ENCODE data around the gene SYT13. TPM values are rescaled to one million over a fixed set of nuclear protein-coding genes. Genes with fewer than 3 reads are reported as not detected.

Gene SYT13
- total and polyA plus RNA-seq, 2 of the 4 experiments (the other 2 are of a cell fraction): not detected

GRCh38 chr11:45263773-45264172, 22.4 kb downstream of the SYT13 start:
- dilution Hi-C loops (cut with HindIII; ENCODE audit: low sequenced_read_pairs, unreplicated experiment): no loop called here
- 93% methylated on average over 3 of the region's 3 CpGs; no CpG with 5 or more reads in 1 of the 2 experiments for WGBS, 2 experiments (ENCODE audit: extremely low coverage in 2 of 2, insufficient read length in 1 of 2)

More at GRCh38 chr11:45263773-45264172, 22.4 kb downstream of the SYT13 start:
- no peak overlapping the region for H3K56ac ChIP-seq (ENCODE audit: extremely low read depth, insufficient read depth, low read length)
- POLR2A ChIA-PET (ENCODE audit: unreplicated experiment): no interaction called here
- no peak overlapping the region for H4K8ac ChIP-seq (ENCODE audit: low read depth in 2 of 2, low read length in 2 of 2)
- no peak overlapping the region for H2BK20ac ChIP-seq (ENCODE audit: low read depth, low read length)
- H3K4me2 ChIP-seq (ENCODE audit: low read depth, low read length): no peak overlapping the region
- no peak overlapping the region for H3K14ac ChIP-seq (replicated peaks; ENCODE audit: low read depth, low read length)
- H3K9me1 ChIP-seq (ENCODE audit: insufficient read depth, low read length): no peaks in the 10 kb centered on the region
- no peak overlapping the region for H2AK5ac ChIP-seq (ENCODE audit: low read depth, low read length)
- H3K4me1 ChIP-seq (ENCODE audit: control insufficient read depth, insufficient read depth, low read length): 0 out of 2 replicates have a peak, but pooled peaks cover 1% of the 10 kb centered on the region
- no peaks in the 10 kb centered on the region for H4K20me1 ChIP-seq (ENCODE audit: insufficient read depth, low read length)
- no peak overlapping the region for H2AFZ ChIP-seq (replicated peaks; ENCODE audit: low read length, poor library complexity)
- CTCF ChIA-PET: no interaction called here
- in situ Hi-C loops (cut with MboI; ENCODE audit: low sequenced_read_pairs) (no loop called here), intact Hi-C loops (cut with micrococcal nuclease) (no loop called here)
- no peaks in the 10 kb centered on the region; the same call in 1 of the 2 replicates for H3K9me3 ChIP-seq (ENCODE audit: control insufficient read depth, insufficient read depth, low read length)
- no peak overlapping the region for H3K18ac ChIP-seq (ENCODE audit: low read depth, low read length)
- BruUV-seq (replicated peaks): no TSS peak
- no peak for TF ChIP-seq CEBPB (IDR thresholded peaks at IDR 0.05; ENCODE audit: low read depth, low read length)
- no peak for TF ChIP-seq MXI1 (IDR thresholded peaks at IDR 0.05; ENCODE audit: borderline replicate concordance, low read depth, low read length)
- no peak for TF ChIP-seq CHD1 (IDR thresholded peaks at IDR 0.05; ENCODE audit: low read depth, low read length)
- TF ChIP-seq, protein P1, sequence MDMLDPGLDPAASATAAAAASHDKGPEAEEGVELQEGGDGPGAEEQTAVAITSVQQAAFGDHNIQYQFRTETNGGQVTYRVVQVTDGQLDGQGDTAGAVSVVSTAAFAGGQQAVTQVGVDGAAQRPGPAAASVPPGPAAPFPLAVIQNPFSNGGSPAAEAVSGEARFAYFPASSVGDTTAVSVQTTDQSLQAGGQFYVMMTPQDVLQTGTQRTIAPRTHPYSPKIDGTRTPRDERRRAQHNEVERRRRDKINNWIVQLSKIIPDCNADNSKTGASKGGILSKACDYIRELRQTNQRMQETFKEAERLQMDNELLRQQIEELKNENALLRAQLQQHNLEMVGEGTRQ (IDR thresholded peaks at IDR 0.05; ENCODE audit: low read depth, low read length): no peak
- no peak for TF ChIP-seq MAZ (IDR thresholded peaks at IDR 0.05; ENCODE audit: borderline replicate concordance, low read depth, low read length)
- TF ChIP-seq ELK1 (IDR thresholded peaks at IDR 0.05; ENCODE audit: borderline replicate concordance, low read depth, low read length): no peak
- TF ChIP-seq RCOR1 (IDR thresholded peaks at IDR 0.05; ENCODE audit: insufficient replicate concordance, low read length): no peak
- TF ChIP-seq SMC3 (IDR thresholded peaks at IDR 0.05; ENCODE audit: low read depth, low read length): no peak
- TF ChIP-seq RFX5 (IDR thresholded peaks at IDR 0.05; ENCODE audit: low read depth, low read length): no peak
- TF ChIP-seq POLR2A (IDR thresholded peaks at IDR 0.05; ENCODE audit: low read depth, low read length): no peak
- no peak for TF ChIP-seq MAFK (IDR thresholded peaks at IDR 0.05; ENCODE audit: low read depth, low read length)
- no peak for TF ChIP-seq FOS (IDR thresholded peaks at IDR 0.05; ENCODE audit: low read depth, low read length)
- TF ChIP-seq, protein P2, sequence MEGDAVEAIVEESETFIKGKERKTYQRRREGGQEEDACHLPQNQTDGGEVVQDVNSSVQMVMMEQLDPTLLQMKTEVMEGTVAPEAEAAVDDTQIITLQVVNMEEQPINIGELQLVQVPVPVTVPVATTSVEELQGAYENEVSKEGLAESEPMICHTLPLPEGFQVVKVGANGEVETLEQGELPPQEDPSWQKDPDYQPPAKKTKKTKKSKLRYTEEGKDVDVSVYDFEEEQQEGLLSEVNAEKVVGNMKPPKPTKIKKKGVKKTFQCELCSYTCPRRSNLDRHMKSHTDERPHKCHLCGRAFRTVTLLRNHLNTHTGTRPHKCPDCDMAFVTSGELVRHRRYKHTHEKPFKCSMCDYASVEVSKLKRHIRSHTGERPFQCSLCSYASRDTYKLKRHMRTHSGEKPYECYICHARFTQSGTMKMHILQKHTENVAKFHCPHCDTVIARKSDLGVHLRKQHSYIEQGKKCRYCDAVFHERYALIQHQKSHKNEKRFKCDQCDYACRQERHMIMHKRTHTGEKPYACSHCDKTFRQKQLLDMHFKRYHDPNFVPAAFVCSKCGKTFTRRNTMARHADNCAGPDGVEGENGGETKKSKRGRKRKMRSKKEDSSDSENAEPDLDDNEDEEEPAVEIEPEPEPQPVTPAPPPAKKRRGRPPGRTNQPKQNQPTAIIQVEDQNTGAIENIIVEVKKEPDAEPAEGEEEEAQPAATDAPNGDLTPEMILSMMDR (conservative IDR thresholded peaks at IDR 0.05; ENCODE audit: low read depth, low read length): no peak
- TF ChIP-seq BHLHE40 (IDR thresholded peaks at IDR 0.05; ENCODE audit: low read depth, low read length): no peak
- no peak for TF ChIP-seq NFE2L2 (IDR thresholded peaks at IDR 0.05; ENCODE audit: low read depth, low read length)
- TF ChIP-seq RAD21 (IDR thresholded peaks at IDR 0.05; ENCODE audit: low read length): no peak
- no peak overlapping the region for H3K27ac ChIP-seq (ENCODE audit: insufficient read depth, low read length)
- no peaks in the 10 kb centered on the region for H3K36me3 ChIP-seq (ENCODE audit: control insufficient read depth, insufficient read depth, low read length)
- no peaks in the 10 kb centered on the region for H3K79me1 ChIP-seq (ENCODE audit: low read depth in 1 of 2, low read length in 2 of 2)
- no peak overlapping the region for H2BK15ac ChIP-seq (ENCODE audit: low read depth, low read length)
- DNase-seq: no peak
- no peak overlapping the region for H4K5ac ChIP-seq (ENCODE audit: low read depth, low read length)
- ATAC-seq (ENCODE audit: low read depth): no peak
- H3K9ac ChIP-seq (ENCODE audit: low read depth, low read length): no peak overlapping the region
- no peak overlapping the region for H3K23ac ChIP-seq (ENCODE audit: low read depth, low read length)
- no peak overlapping the region for H3K4ac ChIP-seq (ENCODE audit: low read depth, low read length)
- peaks cover 9% of the 10 kb centered on the region for H3K27me3 ChIP-seq (ENCODE audit: control insufficient read depth, insufficient read depth, low read length)
- no peak overlapping the region for H2BK120ac ChIP-seq (ENCODE audit: low read depth, low read length)
- no peak overlapping the region for H2AK9ac ChIP-seq (replicated peaks; ENCODE audit: low read depth, low read length, poor library complexity)
- no peak overlapping the region for H2BK5ac ChIP-seq (ENCODE audit: low read depth, low read length, poor library complexity, severe bottlenecking)
- no peak overlapping the region for H3K4me3 ChIP-seq (ENCODE audit: insufficient read depth, low read depth, low read length)
- H4K91ac ChIP-seq (ENCODE audit: insufficient read depth, low read depth, low read length): no peak overlapping the region
